Choroid plexus epithelial cell (primary cell): ENCODE measurements around the gene SRCAP.
"Not testable (repeated sequence)": the region's sequence is repeated elsewhere in the genome, so short reads cannot be mapped to it uniquely, and the experiment has no call there.

Experiments
- DNase-seq: peaks from one replicate; pipeline ENCODE4 v3.0.0-alpha.2; 2010; ENCODE audit warnings: low read depth
- H3K4me3 ChIP-seq: 2 replicates; pipeline ENCODE4 v1.5.1; 2011; ENCODE audit warnings: low read depth, mild to moderate bottlenecking, control low read depth, low read length, moderate library complexity
- CTCF ChIP-seq: conservative IDR thresholded peaks from 2 replicates; pipeline ENCODE4 v1.5.1; 2011; ENCODE audit warnings: low read depth, mild to moderate bottlenecking, control low read depth, inconsistent platforms, low read length, moderate library complexity

SRCAP gene

GRCh38 chr16:30691907-30692306 lies 7.1 kb upstream of the SRCAP start:
- TF ChIP-seq CTCF: no peak
- no peak overlapping the region for H3K4me3 ChIP-seq
- DNase-seq: no peak

GRCh38 chr16:30692396-30693064 lies 6.4 kb upstream of the SRCAP start:
- no peak for DNase-seq
- H3K4me3 ChIP-seq: no peak overlapping the region
- TF ChIP-seq CTCF: no peak

DNA sequence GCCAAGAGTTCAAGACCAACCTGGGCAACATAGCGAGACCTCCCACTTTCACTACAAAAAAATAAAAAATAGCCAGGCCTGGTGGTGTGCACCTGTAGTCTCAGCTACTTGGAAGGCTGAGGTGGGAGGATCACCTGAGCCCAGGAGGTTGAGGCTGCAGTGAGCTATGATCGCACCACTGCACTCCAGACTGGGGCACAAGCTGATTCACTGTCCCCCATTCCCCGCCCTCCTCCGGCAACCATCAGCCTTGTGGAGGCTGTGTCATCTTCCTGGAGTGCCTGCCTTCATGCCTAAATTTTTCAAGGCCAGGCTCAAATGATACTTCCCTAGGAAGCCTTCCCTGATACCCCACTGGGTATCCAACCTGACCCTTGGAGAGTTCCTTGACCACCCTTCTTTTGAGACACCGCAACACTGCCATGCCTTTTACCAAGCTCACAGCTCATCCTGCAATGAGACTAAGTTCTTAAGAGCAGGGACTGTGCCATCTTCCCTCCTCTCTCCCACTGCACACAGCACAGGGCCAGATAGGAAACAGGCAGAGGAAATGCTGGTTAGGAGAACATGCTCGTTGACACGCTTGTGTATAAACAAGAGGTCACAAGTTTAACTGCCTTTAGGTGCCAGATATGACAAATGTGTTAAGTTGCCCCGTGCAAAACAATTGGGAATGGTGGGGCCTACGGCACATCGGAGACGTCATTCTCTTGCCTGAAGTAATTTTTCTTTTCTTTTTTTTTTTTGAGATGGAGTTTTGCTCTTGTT lies 3.9 kb upstream of the SRCAP start:
- no peak overlapping the region for H3K4me3 ChIP-seq
- TF ChIP-seq CTCF: no peak
- no peak for DNase-seq

GRCh38 chr16:30696646-30697045 lies 2.3 kb upstream of the SRCAP start:
- H3K4me3 ChIP-seq, DNase-seq: not testable (repeated sequence)

DNA sequence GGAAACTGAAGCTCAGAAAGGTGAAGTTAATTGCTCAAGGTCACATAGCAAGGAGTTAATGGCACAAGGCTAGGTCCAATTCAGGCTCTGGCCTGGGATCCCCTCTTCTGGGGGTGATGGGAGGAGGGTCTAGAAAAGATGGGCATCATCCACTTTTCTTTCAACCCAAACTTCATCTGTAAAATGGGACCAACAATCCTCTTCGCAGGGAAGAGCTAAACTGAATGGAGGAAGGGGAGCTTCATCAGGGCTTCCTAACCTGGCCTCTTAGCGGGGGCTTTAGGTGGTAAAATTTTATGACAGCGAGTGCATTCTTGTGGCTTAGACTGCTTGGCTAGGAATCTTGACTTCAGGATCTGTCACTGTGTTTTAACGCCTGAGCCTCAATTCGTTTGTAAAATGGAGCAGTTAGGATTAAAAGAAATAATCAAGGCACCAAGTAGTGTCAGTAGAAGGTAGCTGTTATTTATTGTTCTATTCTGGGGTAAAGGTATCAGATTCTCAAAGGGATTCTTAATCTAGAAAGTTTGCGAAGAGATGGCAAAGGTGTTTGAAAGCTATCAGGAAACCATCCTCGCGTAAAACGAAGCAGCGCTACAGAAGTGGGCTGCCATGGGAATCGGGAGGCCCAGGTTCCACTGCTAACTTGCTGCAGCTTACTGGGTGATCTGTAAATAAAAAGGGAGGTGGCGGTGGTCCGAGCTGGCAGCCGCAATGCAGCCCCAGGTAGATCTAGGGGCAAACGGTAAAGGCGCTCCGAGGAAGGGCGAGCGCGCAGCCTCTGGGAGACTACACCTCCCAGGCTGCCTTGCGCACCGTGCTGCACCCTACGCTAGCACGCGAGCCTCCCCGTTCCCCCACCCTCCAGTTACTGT lies 1.5 kb upstream of the SRCAP start:
- DNase-seq: peak; percentile 98
- no peak for TF ChIP-seq CTCF

DNA sequence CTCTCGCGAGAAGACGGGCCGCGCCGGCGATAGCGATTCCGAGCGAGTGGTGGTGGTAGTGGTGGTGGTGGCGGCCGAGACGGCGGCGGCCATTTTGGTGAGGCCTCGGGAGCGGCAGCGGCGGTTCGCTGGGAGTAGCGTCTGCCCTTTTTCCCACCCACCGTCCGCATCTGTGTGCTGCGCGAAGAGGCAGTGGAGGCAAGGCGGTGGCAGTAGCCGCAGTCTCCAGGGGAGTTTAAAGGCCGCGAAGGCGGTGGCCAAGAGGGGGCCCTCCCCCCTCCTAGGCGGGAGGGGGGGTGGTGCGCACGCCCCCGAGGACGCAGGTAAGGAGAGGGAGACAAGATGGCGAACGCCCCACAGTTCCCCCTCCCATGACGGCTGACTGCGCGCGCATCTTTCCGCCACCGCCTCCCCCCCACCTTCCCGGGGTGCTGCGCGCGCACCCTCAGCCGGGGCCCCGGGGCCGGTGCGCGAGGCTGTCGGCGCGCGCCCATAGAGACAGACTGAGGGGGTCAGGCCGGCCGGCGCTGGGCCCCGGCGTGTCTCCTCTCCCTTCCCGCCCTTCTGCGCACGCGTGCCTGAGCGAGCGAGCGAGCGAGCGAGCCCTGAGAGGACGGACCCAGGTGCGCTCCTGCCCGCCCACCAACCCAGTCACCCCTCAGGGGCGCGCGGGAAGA lies 694 bp upstream of the SRCAP start:
- H3K4me3 ChIP-seq: peak overlapping the region; percentile 99
- no peak for TF ChIP-seq CTCF
- peak; percentile 93 for DNase-seq

More for the DNA sequence above, 1.5 kb upstream of the SRCAP start:
- H3K4me3 ChIP-seq: peak overlapping the region; percentile 99
